Panc1 (cell line): Measurements from ENCODE around the gene PTPRF. TPM values are rescaled to one million over a fixed set of nuclear protein-coding genes. Genes with fewer than 3 reads are reported as not detected.
A peak's percentile ranks its signal among the peaks of the same experiment; 100 is the strongest.

Source experiments
- ATAC-seq: fragments of 200-7000 bp; cut with Tn5 transposase; 2 replicates; pipeline ENCODE4 v1.9.1; 2020; ENCODE audit warnings: mild to moderate bottlenecking, moderate library complexity
- BruUV-seq: library from RNA; stranded (reverse); fragments of 400-500 nt; replicated peaks from 2 replicates; lab custom pipeline; 2021; lab: Mats Ljungman, UMichigan
- CTCF ChIA-PET: fragments of 300-600 bp; sonication (Branson Sonifier 250); formaldehyde crosslinking; loops from one replicate; lab custom pipeline; 2022; ENCODE audit warnings: antibody characterized with exemption; lab: Charles Lee
- POLR2A ChIA-PET: fragments of 300-600 bp; sonication (Branson Sonifier 250); formaldehyde crosslinking; loops from one replicate; lab custom pipeline; 2022; ENCODE audit warnings: antibody characterized with exemption; lab: Charles Lee
- DNase-seq: peaks from one replicate; pipeline ENCODE4 v3.0.0-alpha.2; 2010; ENCODE audit warnings: low read depth, low spot score
- H3K27ac ChIP-seq: 2 replicates; pipeline ENCODE4 v1.5.1; 2011; ENCODE audit warnings: mild to moderate bottlenecking, low read length, inconsistent platforms
- H3K27me3 ChIP-seq: fragments of 200-500 bp; sonication (Bioruptor generic); 2 replicates; pipeline ENCODE4 v1.6.0; 2014; ENCODE audit warnings: low read length, inconsistent platforms; ENCODE audit not compliant: control insufficient read depth, insufficient read depth
- H3K36me3 ChIP-seq: fragments of 200-500 bp; sonication (Bioruptor generic); 2 replicates; pipeline ENCODE4 v1.5.1; 2014; ENCODE audit warnings: inconsistent platforms, mild to moderate bottlenecking, low read length, moderate library complexity; ENCODE audit not compliant: control insufficient read depth, insufficient read depth
- H3K4me1 ChIP-seq: 2 replicates; pipeline ENCODE4 v1.5.1; 2011; ENCODE audit warnings: inconsistent platforms, mild to moderate bottlenecking, low read length, moderate library complexity; ENCODE audit not compliant: control insufficient read depth, insufficient read depth
- H3K4me3 ChIP-seq, 2 experiments: 2 replicates each; pipeline ENCODE4 v1.5.1; 2011 to 2012; ENCODE audit warnings: low read depth in 2 of 2, low read length in 2 of 2, mild to moderate bottlenecking in 2 of 2, inconsistent platforms in 1 of 2, moderate library complexity in 1 of 2
- H3K9me3 ChIP-seq: fragments of 200-500 bp; sonication (Bioruptor generic); 2 replicates; pipeline ENCODE4 v1.5.1; 2014; ENCODE audit warnings: low read depth, mild to moderate bottlenecking, inconsistent platforms, low read length, moderate library complexity; ENCODE audit not compliant: control insufficient read depth, insufficient read depth
- CTCF ChIP-seq: fragments of 450-650 bp; IDR thresholded peaks from 2 replicates; pipeline ENCODE4 v1.5.1; 2017; ENCODE audit warnings: mild to moderate bottlenecking
- POLR2AphosphoS5 ChIP-seq: IDR thresholded peaks from 2 replicates; pipeline ENCODE4 v1.6.1; 2012; ENCODE audit warnings: mild to moderate bottlenecking, low read depth, low read length, moderate library complexity
- SIN3A ChIP-seq: IDR thresholded peaks from 2 replicates; pipeline ENCODE4 v1.6.1; 2012; ENCODE audit warnings: low read depth, mild to moderate bottlenecking, low read length, moderate library complexity, borderline replicate concordance; ENCODE audit not compliant: insufficient read depth
- in situ Hi-C: cut with HindIII; loops from 2 replicates; pipeline ENCODE4 v1.10.0; 2016; ENCODE audit warnings: low sequenced_read_pairs, low pct_unique_long_range_greater_than_20kb
- intact Hi-C: fragments of 100-400 bp; cut with micrococcal nuclease; formaldehyde crosslinking; loops from one replicate; pipeline ENCODE4 v1.10.0; 2022; ENCODE audit not compliant: unreplicated experiment
- total RNA-seq: library from RNA; stranded (reverse); gene quantifications from one replicate; pipeline ENCODE4 v1.2.1, GENCODE V29; 2021; ENCODE audit not compliant: unreplicated experiment
- TF ChIP-seq, protein P1 (sequence below), 2 experiments: IDR thresholded peaks; 2 replicates each; pipeline ENCODE4 v1.6.1; 2011 to 2012; ENCODE audit warnings: low read depth in 2 of 2, control low read depth in 1 of 2, low read length in 1 of 2, mild to moderate bottlenecking in 1 of 2, moderate library complexity in 1 of 2; ENCODE audit not compliant: insufficient read depth in 1 of 2

Gene PTPRF
- total RNA-seq, 1 experiment from 2014 or later, result 77.5 TPM

- intact Hi-C loops, result loop anchor here (5.0 to 10.0 kb wide), 2 partner anchors 125 to 408 kb away; partner anchors contain the start of genes ARTN and KDM4A
Measured at GRCh38 chr1:43527111-43527878, 3.4 kb upstream of the PTPRF start.

DNA sequence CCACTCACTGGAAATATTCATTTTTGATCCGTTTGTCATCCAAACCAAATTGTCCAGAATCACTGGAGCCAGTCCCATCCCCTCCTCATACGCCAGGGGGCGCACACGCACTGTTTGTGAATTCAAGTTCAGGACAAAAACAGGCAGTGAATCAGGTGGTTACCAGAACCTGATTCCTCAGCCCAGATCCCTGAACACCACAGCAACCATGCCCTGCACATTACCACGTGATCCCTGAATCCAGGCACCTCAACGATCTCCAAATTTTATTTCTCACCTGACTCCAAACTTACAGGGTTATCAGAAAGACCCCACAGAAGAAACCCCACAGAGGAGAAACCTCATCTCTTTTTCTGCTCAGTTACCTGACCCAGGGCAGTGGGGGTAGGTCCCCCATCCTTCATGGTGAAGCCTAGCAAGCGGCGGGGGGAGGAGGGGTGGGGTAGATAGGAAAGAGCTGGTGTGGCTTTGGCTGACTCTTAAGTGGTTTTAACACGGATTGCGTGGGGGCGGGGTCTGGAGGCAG is 1.4 kb upstream of the PTPRF start:
- Histone ChIP-seq H3K4me1 (peaks cover 17% of the 10 kb centered on the region), H3K36me3 (no peaks in the 10 kb centered on the region), H3K4me3 (no peak overlapping the region), H3K27me3 (no peaks in the 10 kb centered on the region), H3K9me3 (no peaks in the 10 kb centered on the region), H3K27ac (no peak overlapping the region)
- no TSS peak for BruUV-seq
- ChIA-PET POLR2A (interaction anchor here (0.6 kb wide), 1 partner anchor 234 kb away, joined by 4 read pairs; no protein-coding TSS in a partner anchor), CTCF (interaction anchor here (0.7 to 1.0 kb wide), 2 partner anchors 18 to 121 kb away, joined by 4 to 5 read pairs; partner anchors contain the start of gene KDM4A)
- ATAC-seq (peak; percentile 79), DNase-seq (peak; percentile 71)
- intact Hi-C loops, result loop anchor here (5.0 to 10.0 kb wide), 2 partner anchors 123 to 406 kb away; partner anchors contain the start of genes ARTN and KDM4A
- in situ Hi-C loops, result no loop called here
- TF ChIP-seq, protein P1, sequence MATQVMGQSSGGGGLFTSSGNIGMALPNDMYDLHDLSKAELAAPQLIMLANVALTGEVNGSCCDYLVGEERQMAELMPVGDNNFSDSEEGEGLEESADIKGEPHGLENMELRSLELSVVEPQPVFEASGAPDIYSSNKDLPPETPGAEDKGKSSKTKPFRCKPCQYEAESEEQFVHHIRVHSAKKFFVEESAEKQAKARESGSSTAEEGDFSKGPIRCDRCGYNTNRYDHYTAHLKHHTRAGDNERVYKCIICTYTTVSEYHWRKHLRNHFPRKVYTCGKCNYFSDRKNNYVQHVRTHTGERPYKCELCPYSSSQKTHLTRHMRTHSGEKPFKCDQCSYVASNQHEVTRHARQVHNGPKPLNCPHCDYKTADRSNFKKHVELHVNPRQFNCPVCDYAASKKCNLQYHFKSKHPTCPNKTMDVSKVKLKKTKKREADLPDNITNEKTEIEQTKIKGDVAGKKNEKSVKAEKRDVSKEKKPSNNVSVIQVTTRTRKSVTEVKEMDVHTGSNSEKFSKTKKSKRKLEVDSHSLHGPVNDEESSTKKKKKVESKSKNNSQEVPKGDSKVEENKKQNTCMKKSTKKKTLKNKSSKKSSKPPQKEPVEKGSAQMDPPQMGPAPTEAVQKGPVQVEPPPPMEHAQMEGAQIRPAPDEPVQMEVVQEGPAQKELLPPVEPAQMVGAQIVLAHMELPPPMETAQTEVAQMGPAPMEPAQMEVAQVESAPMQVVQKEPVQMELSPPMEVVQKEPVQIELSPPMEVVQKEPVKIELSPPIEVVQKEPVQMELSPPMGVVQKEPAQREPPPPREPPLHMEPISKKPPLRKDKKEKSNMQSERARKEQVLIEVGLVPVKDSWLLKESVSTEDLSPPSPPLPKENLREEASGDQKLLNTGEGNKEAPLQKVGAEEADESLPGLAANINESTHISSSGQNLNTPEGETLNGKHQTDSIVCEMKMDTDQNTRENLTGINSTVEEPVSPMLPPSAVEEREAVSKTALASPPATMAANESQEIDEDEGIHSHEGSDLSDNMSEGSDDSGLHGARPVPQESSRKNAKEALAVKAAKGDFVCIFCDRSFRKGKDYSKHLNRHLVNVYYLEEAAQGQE (IDR thresholded peaks at IDR 0.05; ENCODE audit: insufficient read depth in 1 of 2, low read depth in 2 of 2, low read length in 1 of 2), result no peak
- TF ChIP-seq CTCF (peak; percentile 95), POLR2AphosphoS5 (no peak), SIN3A (no peak)

More at GRCh38 chr1:43527111-43527878, 3.4 kb upstream of the PTPRF start:
- ChIA-PET CTCF (no interaction called here), POLR2A (no interaction called here)
- DNase-seq (no peak), ATAC-seq (no peak)
- no peak for TF ChIP-seq POLR2AphosphoS5
- Histone ChIP-seq H3K27me3 (no peaks in the 10 kb centered on the region), H3K9me3 (no peaks in the 10 kb centered on the region), H3K36me3 (no peaks in the 10 kb centered on the region), H3K4me1 (peaks cover 17% of the 10 kb centered on the region), H3K4me3 (no peak overlapping the region), H3K27ac (no peak overlapping the region)
- BruUV-seq, result no TSS peak
- in situ Hi-C loops, result no loop called here
